Activated gamma-delta T cell (primary cell): ENCODE measurements around the gene MED26.

Source experiments
- DNase-seq: peaks from one replicate; lab custom pipeline; 2025; lab: John Stamatoyannopoulos, UW

The MED26 gene

DNA sequence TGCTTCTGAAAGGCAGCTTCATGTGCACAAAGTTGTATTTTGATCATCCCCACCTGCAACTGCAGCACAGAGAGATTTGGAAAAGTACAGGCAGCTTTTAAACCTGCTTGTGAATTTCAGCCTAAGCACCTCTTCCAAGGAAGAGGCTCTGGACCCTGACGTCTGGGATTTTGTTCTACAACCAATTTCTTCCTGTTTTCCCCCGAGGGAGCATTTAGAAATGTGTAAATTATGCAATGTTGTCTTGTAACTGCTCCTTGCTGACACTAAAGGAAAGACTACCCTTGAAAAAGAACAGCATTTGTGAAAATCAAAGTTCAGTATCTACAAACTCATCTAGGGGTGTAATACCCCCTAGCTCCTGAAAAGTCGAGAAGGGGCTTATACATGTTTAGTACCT lies 15.4 kb downstream of the MED26 start:
- no peak for DNase-seq

- DNase-seq: no peak
These were observed 16.9 kb downstream of the MED26 start for GRCh38 chr19:16611121-16611520.

DNA sequence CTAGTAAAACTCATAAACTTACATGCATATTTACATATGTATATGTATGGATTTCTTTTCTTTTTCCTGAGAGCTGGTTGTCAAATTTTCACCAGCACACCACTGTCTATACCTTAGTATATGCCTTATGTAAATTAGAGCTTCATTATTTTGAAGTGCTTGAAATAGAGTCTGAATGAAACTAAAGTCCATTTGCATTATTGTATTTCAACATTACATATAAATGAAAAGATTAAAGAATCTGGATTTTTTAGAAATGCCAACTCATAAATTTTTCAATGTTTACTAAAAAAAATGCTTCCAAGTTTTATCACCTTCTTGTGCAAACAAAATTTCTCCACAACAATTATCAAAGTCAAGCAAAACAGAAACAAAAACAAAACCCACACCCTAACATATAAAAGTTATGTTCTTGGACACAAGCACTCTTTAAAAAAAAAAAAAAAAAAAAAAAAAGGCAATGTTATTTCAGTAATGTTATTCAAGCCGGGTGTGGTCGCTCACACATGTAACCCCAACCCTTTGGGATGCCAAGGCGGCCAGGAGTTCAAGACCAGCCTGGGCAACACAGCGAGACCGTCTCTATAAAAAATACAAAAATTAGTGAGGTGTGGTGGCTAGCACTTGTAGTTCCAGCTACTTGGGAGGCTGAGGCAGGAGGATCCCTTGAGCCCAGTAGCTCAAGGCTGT lies 18.3 kb downstream of the MED26 start:
- no peak for DNase-seq

DNA sequence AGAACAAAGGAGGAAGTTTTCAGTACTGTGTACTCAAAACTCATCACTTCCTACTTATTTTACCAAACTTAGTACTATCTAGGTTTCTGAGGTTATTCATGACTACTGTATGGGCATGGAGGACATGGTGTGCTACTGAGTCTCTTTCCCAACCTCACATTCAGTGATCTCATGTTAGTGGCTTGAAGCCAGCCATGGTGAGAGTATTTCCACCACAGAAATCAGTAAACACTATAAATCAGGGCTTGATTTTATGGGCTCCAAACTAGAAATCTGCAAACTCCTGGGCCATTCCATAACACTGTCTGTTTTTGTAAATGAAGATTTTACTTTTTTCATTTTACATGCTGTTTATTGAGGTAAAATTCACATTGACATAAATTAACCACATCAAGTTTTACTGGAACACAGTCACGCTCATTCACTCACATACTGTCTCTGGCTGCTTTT lies 19.7 kb downstream of the MED26 start:
- no peak for DNase-seq

- DNase-seq: no peak
These were observed 20.2 kb downstream of the MED26 start for GRCh38 chr19:16607819-16608218.

DNA sequence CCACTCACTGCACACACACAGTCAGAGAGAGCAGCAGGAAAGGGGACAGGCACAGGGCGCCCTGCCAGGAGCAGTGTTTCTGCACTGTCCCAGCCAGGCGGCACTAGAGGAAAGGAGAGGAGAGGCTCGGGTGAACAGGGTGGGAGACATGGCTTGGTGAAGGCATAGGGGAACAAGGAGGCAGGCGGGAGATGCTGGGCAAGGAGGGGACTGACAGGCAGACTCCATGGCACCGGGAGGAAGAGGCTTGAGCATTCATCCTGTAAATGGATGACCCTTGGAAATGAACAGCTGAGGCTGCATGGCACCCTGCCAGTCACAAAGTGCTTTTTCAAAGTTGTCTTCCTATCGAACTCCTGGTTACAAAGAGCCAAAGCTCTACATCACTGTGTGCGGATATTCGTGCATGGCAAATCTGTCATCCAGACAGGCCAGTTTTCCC lies 22.4 kb downstream of the MED26 start:
- DNase-seq: no peak

GRCh38 chr19:16605115-16605514 lies 22.9 kb downstream of the MED26 start:
- DNase-seq: no peak

DNA sequence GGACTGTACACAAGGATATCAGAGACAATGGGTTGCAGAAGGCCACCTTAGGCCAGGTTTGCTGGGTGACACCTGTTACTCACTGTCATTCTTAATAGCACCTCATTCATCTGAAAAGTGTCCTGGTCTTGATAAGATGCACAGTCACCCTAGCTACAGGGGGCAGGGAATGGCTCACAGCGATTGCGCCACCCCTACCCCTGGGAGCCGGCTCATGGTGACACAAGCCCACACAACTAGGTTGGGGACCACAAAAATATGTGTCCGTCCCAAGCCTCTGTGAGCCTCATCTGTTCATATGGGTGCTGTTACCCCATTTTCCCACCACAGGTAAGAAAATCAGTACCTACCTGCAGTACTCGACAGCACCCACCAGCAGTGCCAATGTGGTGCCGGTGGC lies 23.4 kb downstream of the MED26 start:
- no peak for DNase-seq

DNA sequence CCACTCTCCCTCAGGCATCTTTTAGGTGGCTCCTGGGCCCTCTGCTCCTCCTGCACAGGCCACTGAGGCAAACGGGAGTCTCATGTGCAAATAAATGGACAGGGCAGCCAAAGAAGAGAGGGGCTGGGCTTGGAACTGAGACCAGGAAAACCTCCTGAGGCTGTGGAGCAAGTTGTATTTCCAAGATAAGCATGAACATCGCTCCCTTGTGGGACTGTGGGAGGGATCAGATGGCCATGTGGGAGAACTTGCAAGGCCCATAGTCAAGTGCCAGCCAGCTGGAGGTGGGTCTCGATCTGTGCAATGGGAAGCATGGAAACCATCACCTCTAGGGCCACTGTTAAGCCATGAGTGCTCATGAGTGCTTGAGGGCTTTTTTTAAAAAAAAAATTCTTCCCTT lies 24.9 kb downstream of the MED26 start:
- DNase-seq: no peak

DNA sequence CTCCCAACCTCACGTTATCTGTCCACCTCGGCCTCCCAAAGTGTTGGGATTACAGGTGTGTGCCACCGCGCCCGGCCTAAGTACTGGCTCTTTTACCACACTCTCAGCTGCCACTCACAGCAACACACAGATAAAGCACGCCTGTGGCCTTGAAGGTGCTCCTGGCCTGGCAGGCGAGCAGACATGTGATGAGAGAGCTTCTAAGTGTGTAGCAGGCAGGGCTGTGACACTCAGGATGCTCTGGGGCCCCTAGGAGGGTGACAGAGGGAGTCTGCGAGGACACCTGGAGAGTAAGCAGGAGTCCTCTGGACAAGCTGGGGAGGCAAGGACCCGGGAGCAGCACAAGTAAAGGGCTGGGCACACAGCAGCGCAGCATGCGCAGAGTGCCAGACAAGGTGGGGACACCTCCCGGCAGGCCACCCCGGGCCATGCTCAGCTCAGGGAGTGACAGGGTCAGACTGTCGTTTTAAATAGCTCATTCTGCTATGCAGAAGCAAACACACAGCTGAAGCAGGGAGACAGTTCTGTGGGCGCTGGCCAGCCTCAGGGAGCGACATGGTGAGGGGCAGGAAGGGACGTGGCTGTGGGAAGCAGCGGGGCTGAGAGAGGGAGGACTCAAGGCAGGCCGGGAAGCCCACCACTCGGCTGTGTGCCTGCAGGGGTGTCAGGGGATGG lies 26.5 kb downstream of the MED26 start:
- no peak for DNase-seq

DNA sequence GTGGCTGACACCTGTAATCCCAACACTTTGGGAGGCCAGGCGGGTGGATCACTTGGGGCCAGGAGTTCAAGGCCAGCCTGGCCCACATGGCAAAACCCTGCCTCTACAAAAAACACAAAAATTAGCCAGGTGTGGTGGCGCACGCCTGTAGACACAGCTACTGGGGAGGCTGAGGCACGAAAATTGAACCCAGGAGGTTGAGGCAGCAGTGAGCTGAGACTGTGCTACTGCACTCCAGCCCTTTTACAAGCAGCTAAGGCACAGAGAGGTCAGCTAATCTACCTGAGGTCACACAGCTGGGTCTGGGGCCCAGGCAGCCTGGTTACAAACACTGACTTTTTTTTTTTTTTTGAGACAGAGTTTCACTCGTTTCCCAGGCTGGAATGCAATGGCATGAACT lies 27.2 kb downstream of the MED26 start:
- no peak for DNase-seq

DNA sequence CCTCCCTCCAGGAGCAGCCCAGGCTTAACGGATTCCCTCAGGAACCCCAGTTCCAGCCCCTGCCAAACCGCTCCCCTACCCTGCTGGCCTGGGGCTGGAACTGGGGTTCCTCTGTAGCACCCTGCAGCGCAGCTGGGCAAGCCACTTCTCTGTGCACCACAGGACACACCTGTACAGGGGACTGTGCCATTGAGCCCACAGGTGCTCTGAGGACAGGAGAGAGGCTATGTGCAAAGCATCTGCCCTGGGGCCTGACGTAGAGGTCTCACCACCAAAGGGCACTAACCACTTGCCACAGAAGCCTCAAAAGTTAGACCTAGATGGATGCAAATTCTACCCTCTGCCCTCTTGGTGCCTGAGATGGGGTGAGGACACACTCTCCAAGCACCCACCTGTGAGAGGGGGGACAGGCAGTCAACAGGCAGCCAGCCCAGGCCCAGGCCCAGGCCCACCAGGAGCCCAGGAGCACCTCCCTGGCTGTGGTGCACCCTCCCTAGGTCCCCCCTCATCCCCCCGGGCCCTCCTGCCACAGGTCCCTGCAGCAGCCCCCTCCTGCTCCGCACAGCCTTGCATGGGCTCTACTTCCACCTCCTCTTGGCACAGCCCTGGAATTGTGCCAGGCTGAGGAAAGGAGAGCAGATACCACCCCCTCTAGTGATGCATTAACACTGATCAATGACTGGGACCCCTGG lies 28.2 kb downstream of the MED26 start:
- DNase-seq: no peak

GRCh38 chr19:16598848-16599247 lies 29.2 kb downstream of the MED26 start:
- no peak for DNase-seq

DNA sequence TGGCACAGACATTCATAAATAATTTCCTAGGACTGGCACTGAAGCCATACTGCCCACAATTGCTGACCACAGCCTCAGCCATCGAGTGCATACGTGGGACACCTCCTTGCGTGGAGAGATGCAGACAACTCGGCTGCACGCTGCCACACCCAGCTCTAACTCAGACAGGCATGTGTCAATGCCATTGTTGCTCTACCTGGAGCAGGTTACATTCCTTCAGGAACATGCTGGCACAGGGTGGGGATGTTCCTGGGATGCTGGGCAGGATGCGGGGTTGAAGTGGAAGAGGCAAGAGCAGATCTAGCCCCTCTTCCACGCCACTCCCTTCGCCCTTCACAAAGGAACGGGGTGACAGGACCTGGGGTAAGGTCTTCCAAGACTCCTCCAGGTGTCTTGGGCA lies 31.6 kb downstream of the MED26 start:
- DNase-seq: no peak

GRCh38 chr19:16595097-16595496 lies 32.9 kb downstream of the MED26 start:
- no peak for DNase-seq

GRCh38 chr19:16594681-16595091 lies 33.3 kb downstream of the MED26 start:
- DNase-seq: no peak

GRCh38 chr19:16594131-16594586 lies 33.8 kb downstream of the MED26 start:
- no peak for DNase-seq

DNA sequence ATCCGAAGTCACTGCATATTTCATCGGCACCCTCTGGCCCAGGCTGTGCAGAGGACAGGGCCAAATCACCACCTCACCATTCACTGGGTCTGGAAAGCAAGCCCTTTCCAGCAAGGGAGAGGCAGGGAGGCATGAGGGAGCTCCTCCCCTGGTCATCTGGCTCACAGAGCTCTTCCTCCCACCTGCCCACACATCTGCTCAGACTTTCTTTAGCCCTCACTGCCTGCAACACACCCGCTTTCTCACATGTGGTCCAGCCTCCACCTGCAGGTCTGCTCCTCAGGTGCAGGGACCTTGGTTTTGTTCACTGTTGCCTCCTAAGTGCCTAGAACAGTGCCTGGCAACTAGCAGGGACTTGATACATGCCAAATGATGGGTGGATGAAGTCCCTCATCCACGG lies 34.8 kb downstream of the MED26 start:
- DNase-seq: no peak

DNA sequence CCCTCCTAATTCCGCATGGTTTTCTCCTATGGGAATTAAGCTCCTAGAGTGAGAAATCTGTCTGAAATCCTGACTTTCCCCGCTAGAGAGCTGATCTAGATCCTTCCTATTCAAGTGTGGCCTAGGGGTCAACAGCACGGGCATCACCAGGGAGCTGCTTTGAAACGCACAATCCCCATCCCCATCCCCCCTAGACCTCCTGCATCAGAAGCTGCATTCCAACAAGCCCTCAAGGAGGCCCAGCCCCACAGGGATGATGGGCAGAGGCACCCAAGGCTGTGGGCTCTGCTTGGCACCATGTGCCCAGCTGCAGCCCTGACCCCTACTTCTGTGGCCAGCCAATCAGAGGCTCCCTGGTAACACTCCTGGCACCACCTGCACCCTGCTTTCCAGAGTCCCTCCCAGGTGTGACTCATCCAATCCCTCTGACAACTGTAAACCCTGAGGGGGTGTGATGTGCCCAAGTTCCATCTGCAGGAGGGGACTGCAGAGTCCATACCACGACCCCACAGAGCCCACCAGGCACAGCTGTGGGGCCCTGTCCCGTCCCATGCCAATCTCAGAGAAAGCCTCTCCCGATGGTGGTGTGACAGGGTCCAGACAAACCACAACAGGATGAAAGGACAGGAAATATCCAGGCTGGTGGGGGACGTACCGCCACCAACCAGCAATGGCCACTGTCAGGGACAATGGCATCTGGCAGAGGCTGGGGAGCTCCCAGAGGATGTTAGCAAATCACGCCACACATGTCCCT lies 36.0 kb downstream of the MED26 start:
- DNase-seq: no peak

DNA sequence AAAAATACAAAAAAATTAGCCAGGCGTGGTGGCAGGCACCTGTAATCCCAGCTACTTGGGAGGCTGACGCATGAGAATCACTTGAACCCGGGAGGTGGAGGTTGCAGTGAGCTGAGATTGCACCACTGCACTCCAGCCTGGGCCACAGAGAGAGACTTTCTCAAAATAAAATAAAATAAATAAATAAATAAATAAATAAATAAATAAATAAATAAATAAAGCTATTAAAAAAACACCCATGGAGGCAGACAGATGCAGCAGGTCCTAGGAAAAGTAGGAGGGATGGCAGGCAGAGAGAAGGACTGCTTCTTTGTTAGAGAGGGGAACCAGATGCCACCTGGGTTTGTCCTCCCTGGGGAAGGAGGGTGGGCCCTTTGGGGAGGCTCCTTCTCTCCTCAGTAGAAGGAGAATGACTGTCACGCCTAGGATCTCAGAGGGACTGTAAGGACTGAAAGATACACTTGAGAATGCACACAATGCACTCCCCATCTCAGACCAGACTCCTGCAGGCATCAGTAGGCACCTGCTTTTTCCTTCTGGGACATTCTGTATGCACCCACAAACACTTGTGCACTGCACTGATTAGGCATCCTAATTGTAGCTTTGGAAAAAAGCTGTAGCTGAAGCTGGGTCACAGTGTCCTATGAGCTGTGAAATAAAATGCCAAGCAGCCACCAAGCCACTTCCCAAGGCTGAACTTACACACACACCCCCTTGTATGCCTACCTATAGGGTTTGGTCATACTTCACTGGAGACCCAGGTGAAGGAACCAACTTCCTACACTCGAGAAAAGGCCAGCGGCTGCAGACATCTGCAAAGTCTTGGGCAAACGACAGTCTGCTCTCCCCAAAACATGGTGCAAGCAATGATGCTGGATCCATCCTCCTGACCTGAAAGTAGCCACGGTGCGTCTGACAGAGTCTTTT lies 36.9 kb downstream of the MED26 start:
- DNase-seq: no peak

DNA sequence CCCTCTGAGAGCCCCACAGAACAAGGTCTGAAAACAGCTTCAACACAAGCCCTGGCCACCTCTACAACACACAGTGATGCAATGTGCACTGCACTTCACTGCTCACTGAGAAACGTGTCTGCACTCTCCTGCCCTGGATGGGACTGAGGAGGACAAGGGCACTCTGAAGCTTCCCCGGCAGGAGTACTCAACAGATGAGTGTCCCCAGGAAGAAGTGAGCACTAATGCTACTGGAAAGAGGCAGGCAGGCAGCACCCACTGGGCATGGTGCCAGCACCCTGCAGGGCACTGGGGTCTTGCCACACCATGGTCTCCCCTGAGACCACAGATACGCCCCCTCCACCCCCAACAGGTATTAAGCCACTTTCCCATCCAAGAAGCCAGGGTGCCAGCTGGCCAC lies 38.1 kb downstream of the MED26 start:
- DNase-seq: no peak
